ENCODE measurements around the gene COMMD1.
"Not testable (repeated sequence)": the region's sequence is repeated elsewhere in the genome, so short reads cannot be mapped to it uniquely, and the experiment has no call there.

COMMD1 gene

DNA sequence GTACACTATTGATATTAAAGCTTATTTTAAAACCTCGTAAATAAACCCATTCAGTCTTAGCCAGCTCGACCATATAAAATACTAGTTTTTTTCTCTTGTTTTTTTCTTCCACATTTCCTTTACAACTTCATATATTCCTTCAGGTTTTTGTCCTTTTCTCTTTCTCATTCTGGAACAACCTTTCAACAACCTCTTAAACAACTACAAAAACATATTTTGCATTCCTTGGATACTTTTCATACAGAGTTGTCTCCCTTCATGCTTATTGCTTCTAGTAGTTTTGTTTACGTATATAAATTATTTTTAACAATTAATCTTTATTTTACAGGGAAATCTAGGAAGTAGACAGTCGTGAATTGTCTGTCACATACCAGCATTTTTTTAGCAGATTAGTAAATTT, 41.2 kb downstream of the COMMD1 start:
- no peak overlapping the region for H3K9ac ChIP-seq
- no peaks in the 10 kb centered on the region for H3K27me3 ChIP-seq
- peaks cover 7% of the 10 kb centered on the region for H3K9me3 ChIP-seq
- 0 out of 2 replicates have a peak, but pooled peaks cover 4% of the 10 kb centered on the region for H3K36me3 ChIP-seq
- peaks cover 10% of the 10 kb centered on the region; the same call in 1 of the 2 replicates for H3K4me1 ChIP-seq
- no peaks in the 10 kb centered on the region for H4K20me1 ChIP-seq
- H3K4me2 ChIP-seq = no peak overlapping the region
- TF ChIP-seq Cebpa-rat (IDR thresholded peaks at IDR 0.05) = no peak
- H3K4me3 ChIP-seq = no peak overlapping the region
- no peak overlapping the region for H3K27ac ChIP-seq

DNA sequence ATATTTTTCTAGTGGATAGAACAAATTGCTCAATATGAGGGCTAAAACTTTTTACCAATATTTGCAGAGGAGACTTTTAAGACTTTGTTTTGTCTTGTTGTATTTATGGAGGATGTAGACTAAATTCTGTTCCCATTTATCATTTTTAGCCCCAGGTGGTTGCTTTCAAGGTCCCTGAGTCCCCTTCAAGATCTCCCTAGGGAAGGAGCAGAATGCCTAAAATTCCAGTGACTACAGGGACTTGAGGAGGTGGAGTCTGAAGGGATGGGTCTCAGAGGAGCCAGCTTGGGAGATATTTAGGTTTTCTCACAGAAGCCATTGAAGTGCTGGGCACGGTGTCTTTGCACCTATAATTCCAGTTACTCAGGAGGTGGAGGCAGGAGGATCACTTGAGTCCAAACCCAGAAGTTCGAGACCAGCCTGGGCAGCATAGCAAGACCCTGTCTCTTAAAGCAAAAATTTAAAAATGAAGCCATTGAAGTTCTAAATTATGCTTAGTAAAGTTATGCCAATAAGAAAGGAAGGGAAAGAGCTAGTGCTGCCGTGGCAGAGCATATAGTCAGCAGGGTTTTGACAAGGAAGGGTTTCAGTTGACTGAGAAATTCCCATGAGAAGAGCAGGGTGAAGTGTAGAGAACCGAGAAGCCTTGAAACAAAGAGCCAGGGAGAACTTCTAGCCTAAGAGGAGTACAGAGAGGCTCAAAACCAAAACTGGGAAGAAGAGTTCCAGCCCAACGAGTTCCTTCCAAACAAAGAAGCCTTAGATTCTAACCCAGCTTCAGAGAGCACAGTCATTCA, 43.4 kb downstream of the COMMD1 start:
- peaks cover 10% of the 10 kb centered on the region; the same call in 1 of the 2 replicates for H3K4me1 ChIP-seq
- H3K4me2 ChIP-seq = no peak overlapping the region
- no peaks in the 10 kb centered on the region for H4K20me1 ChIP-seq
- peaks cover 26% of the 10 kb centered on the region for H3K9me3 ChIP-seq
- H3K36me3 ChIP-seq = 0 out of 2 replicates have a peak, but pooled peaks cover 4% of the 10 kb centered on the region
- no peak overlapping the region for H3K27ac ChIP-seq
- no peak for TF ChIP-seq Cebpa-rat (IDR thresholded peaks at IDR 0.05)
- no peaks in the 10 kb centered on the region for H3K27me3 ChIP-seq
- H3K4me3 ChIP-seq = no peak overlapping the region
- no peak overlapping the region for H3K9ac ChIP-seq

DNA sequence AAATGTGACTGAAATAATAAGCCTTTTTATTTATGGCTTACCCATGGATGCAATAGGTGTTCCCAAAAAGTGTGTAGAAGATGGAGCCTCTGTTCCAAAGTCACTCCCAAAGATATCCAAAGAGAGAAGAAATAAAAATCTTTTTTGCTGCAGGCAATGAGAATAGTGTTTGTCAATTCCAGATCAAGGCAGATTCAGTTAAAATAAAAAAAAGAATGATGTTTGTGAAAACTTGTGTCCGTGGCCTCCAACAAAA, 43.9 kb downstream of the COMMD1 start:
- Histone ChIP-seq H3K4me1 (peaks cover 10% of the 10 kb centered on the region; the same call in 1 of the 2 replicates), H4K20me1 (no peaks in the 10 kb centered on the region), H3K27me3 (no peaks in the 10 kb centered on the region), H3K4me3 (no peak overlapping the region), H3K36me3 (no peaks in the 10 kb centered on the region), H3K27ac (no peak overlapping the region), H3K9me3 (peaks cover 26% of the 10 kb centered on the region), H3K9ac (no peak overlapping the region), H3K4me2 (no peak overlapping the region)
- TF ChIP-seq Cebpa-rat (IDR thresholded peaks at IDR 0.05) = no peak

DNA sequence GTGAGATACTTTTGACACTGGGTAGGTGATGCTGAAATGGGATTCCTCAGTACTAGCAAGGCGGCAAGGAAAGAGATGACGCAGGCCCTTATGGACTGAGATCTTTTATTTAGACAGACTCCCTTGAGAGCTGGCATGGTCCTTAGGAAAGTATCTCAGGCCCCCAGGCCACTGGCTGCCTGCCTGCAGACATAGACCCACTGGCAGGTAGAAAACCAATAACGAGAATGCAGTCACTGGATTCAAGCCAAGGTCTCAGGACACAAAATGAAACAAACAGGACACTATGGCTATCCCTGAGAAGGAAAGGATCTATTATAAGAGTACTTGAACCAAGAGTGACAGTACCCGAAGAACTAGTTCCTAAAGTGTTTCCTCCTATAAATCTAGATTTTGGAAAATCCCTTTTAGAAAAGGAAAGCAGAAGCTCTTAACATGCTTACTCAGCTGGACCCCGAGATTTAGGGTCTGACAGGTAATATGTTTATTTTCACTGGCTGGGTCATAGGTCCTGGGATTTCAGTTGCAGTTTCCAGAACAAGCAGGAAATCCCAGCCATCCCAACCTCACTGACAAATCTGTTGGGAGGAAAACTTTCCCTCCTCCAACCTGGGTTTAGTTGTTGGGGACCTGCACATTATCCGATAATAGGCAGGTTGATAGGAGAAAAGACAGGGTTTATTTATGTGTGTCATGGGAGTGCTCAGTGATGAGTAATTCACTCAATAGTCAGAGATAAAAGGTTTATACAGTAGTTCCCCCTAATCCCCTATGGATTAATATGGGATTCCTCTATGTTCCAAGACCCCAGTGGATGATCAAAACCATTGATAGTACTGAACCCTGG, 44.5 kb downstream of the COMMD1 start:
- no peaks in the 10 kb centered on the region for H3K36me3 ChIP-seq
- no peak overlapping the region for H3K4me2 ChIP-seq
- no peak for TF ChIP-seq Cebpa-rat (IDR thresholded peaks at IDR 0.05)
- H4K20me1 ChIP-seq = no peaks in the 10 kb centered on the region
- no peak overlapping the region for H3K27ac ChIP-seq
- peaks cover 10% of the 10 kb centered on the region; the same call in 1 of the 2 replicates for H3K4me1 ChIP-seq
- peaks cover 26% of the 10 kb centered on the region for H3K9me3 ChIP-seq
- no peak overlapping the region for H3K4me3 ChIP-seq
- H3K27me3 ChIP-seq = no peaks in the 10 kb centered on the region
- no peak overlapping the region for H3K9ac ChIP-seq

DNA sequence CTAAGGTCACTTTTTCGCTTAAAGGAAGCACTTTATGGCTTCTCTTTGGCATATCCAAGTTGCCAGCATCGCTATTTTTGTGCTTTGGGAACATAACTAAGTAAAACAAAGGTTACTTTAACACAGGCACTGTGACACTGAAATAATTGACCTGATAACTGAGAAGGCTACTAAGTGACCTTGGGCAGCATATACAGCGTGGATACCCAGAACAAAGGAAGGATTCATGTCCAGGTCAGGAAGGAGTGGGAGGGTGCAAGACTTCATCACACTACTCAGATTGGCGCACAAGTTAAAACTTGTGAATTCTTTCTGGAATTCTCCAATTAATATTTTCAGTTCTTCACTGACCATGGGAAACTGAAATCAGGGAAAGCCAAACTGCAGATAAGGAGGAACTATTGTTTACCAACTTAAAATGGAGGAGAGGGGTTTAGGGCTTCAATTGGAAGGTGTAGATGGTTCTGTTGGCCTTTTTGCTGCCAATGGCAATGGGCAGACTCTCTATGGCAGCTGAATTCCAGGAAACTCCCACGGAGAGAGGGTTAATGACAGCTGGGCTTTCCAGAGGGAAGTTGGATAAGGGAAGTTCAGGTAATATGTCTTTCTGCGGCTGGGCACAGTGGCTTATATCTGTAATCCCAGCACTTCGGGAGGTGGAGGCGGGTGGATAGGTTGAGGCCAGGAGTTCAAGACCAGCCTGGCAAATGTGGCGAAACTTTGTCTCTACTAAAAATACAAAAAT, 45.3 kb downstream of the COMMD1 start:
- no peak overlapping the region for H3K27ac ChIP-seq
- H3K4me3 ChIP-seq = no peak overlapping the region
- no peaks in the 10 kb centered on the region for H3K36me3 ChIP-seq
- H3K9me3 ChIP-seq = peaks cover 26% of the 10 kb centered on the region
- H3K27me3 ChIP-seq = no peaks in the 10 kb centered on the region
- H3K9ac ChIP-seq = no peak overlapping the region
- H3K4me1 ChIP-seq = peaks cover 8% of the 10 kb centered on the region; the same call in 1 of the 2 replicates
- H3K4me2 ChIP-seq = no peak overlapping the region
- no peak for TF ChIP-seq Cebpa-rat (IDR thresholded peaks at IDR 0.05)
- H4K20me1 ChIP-seq = no peaks in the 10 kb centered on the region

DNA sequence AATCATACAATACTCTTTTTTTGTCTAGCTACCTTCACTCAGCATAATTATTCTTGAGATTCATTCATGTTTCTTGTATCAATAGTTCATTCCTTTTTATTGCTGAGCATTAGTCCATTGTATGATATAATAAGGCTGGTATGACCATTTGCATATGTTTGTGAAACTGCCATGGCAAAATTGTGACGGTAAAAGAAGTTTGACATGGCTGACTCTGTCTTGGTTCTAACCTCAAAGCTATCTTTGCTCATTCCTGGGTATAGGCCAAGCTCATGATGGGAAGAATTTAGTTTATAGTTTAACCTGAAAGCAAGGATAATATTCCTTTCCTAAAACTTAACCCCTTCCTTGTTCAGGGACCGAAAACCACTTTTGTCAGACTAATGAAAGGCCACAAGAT, 46.4 kb downstream of the COMMD1 start:
- no peak overlapping the region for H3K4me3 ChIP-seq

DNA sequence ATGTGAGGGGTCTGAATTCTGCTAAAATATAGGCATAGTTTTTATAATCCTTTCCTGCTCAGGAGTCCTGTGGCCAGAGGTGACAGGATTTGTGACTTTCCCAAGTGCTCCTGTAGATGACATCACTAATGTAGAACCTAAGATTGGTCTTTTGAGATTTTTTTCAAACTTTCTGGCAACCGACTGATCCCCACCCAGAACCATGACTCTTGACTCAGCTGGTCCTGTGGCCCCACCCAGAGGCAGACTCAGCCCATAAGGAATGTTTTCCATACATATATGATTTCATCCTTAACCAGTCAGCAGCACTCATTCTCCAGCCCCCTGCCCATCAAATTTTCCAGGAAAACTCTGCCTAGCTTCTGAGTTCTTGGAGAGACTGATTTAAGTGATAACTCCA, 46.8 kb downstream of the COMMD1 start:
- H3K36me3 ChIP-seq = no peaks in the 10 kb centered on the region
- 0 out of 2 replicates have a peak, but pooled peaks cover 5% of the 10 kb centered on the region for H3K4me1 ChIP-seq
- no peak for TF ChIP-seq Cebpa-rat (IDR thresholded peaks at IDR 0.05)
- no peak overlapping the region for H3K27ac ChIP-seq
- no peak overlapping the region for H3K4me2 ChIP-seq
- H3K9me3 ChIP-seq = peaks cover 26% of the 10 kb centered on the region
- no peak overlapping the region for H3K4me3 ChIP-seq
- H3K9ac ChIP-seq = no peak overlapping the region
- H3K27me3 ChIP-seq = no peaks in the 10 kb centered on the region
- no peaks in the 10 kb centered on the region for H4K20me1 ChIP-seq

More for the DNA sequence above, 46.4 kb downstream of the COMMD1 start:
- Histone ChIP-seq H4K20me1 (no peaks in the 10 kb centered on the region), H3K4me1 (0 out of 2 replicates have a peak, but pooled peaks cover 5% of the 10 kb centered on the region), H3K27ac (no peak overlapping the region), H3K9me3 (peaks cover 26% of the 10 kb centered on the region), H3K4me2 (no peak overlapping the region), H3K9ac (no peak overlapping the region), H3K27me3 (no peaks in the 10 kb centered on the region), H3K36me3 (no peaks in the 10 kb centered on the region)
- TF ChIP-seq Cebpa-rat (IDR thresholded peaks at IDR 0.05) = no peak

DNA sequence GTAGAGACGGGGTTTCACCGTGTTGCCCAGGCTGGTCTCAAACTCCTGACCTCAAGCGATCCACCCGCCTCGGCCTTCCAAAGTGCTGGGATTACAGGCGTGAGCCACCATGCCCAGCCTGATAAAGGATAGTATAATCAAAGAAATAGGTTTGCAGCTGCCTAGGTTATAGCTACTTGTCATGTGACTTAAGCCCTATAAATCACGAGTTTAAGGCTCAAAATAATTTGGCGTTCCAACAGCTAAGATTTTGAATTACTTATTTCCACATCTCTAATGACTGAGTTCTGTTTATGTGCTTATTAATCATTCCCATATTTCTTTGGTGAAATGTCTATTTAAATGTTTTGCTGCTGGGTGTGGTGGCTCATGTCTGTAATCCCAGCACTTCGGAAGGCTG, 49.4 kb downstream of the COMMD1 start:
- H3K4me1 ChIP-seq, H3K27ac ChIP-seq, H4K20me1 ChIP-seq, H3K9ac ChIP-seq, H3K4me2 ChIP-seq, H3K4me3 ChIP-seq, H3K36me3 ChIP-seq, H3K27me3 ChIP-seq: not testable (repeated sequence)
- H3K9me3 ChIP-seq = peaks cover 26% of the 10 kb centered on the region

DNA sequence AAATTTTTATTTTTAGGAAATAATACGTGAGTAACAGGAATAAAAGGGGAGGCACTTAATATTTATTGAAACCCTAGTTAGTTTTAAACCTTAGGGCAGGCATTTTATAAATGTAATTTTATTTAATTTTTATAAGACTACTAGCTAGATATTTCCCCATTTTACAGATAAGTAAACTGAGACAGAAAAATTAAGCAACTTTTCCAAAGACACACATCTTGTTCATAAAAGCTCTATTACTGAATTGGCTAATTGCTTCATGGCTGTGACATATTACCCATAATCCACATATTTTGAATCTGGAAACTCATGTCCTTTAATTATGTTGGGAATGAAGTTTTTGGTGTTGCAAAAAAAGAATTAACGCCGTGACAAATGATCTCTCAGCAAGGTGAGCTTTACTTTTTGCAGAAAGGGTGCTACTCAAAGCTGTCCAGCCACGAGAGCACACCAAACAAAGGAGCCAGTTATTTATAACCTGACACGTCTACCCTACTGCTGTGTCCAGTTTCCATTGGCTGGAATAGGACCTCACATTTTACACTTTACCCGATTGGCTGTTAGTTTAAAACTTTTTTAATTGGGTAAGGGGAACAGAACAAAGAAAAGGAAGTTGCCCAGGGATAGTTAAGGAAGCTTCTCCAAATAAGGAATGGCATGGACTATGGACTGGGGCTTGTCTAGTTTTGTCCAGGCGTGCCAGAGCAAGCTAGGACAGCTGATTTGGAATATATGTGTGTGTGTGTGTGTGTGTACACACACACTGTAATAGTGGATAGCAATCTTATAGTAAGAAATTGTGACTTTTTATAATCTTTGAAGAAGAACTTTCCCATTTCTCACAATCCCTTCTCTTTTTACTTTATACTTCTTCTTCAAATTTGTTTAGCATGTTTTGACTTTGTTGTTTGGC, 54.2 kb downstream of the COMMD1 start:
- no peaks in the 10 kb centered on the region for H4K20me1 ChIP-seq
- H3K27ac ChIP-seq = no peak overlapping the region
- H3K9ac ChIP-seq = no peak overlapping the region
- no peaks in the 10 kb centered on the region for H3K27me3 ChIP-seq
- no peaks in the 10 kb centered on the region for H3K36me3 ChIP-seq
- H3K9me3 ChIP-seq = 0 out of 2 replicates have a peak, but pooled peaks cover 6% of the 10 kb centered on the region
- no peak overlapping the region for H3K4me2 ChIP-seq
- no peak for TF ChIP-seq Cebpa-rat (IDR thresholded peaks at IDR 0.05)
- no peak overlapping the region for H3K4me3 ChIP-seq
- H3K4me1 ChIP-seq = peaks cover 9% of the 10 kb centered on the region
